Measurements from ENCODE around the gene LASP1NB.
"Not testable (repeated sequence)": the region's sequence is repeated elsewhere in the genome, so short reads cannot be mapped to it uniquely, and the experiment has no call there.

LASP1NB gene

DNA sequence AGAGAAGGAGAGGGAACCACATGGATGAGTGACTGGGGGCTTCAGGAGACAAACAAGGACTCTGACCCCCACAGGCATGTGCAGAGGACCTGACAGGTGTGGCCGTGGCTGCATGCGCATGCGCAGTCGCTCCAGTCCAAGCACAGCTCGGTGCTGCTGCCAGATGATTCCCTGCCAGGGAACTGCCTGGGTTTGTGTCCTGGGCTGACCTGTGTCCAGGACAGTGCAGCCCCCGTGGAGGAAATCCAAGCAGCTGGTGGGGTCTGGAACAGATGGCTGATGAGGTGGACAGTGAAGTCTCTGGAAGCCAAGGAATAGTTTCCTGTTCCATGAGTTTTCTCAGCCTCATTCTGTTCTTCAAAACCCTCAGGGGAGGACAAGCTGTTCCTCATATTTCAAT, 28.2 kb upstream of the LASP1NB start:
- DNase-seq = no peak

GRCh38 chr17:38897671-38898290, 27.6 kb upstream of the LASP1NB start:
- DNase-seq = no peak

GRCh38 chr17:38898291-38898679, 27.1 kb upstream of the LASP1NB start:
- peak; percentile 37 to 41 for DNase-seq

DNA sequence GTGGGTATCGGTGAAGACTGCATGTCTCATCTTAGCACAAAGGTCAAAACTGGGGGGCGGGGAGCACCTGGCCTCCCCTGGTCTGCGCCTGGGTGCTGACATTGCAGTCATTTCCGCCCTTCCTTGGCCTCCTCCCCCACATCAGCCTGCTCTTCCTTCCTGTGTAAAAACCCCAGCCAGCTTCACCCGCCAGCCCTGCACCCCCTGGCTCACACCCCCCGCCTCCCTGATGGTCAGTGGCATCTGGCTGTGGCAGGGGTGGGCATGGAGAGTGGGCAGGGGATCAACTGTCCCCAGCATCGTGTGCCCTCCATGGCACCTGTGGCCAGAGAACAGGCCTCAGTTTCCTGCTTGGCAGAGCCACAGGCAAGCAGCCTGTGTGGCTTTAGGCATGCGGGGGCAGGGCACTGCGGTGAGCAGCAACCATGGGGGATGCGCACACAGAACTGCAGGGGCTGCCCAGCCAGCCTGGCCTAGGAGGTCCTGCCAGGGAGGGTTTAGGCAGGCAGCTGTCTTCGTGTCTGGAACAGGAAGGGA, 26.5 kb upstream of the LASP1NB start:
- DNase-seq = peak; percentile 87 to 88

- DNase-seq = no peak
Measured at GRCh38 chr17:38899421-38899820, 26.0 kb upstream of the LASP1NB start.

DNA sequence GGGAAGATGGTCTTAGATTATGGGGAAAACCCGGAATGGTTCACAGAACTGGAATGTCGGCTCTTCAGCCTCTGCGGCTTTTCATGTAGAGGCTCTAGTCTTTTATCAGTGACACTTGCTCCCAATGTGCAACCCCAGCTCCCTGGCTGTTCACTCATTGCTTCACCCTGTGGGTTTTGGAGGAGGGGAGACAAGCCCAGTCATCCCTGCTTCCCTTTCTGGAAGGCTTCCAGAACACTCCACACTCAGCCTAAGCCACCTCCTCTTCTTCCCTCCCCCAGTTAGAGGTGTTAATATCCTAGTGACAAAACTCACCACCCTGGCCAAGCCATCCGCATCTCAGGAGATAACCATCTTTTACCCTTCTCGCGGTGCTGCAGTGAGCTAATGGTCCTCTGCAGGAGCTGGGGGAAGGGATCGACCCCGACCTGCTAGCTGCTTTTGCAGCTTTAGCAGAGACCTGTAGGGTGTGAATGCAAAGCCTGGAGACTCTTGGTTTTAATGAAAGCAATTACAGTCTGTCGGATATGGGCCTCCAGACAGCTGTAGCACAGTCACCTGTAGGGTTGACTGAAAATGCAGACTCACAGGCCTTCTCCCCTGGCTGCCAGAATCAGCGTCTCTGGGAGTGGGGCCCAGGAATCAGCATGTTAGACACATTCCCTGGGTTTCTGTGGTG, 24.3 kb upstream of the LASP1NB start:
- no peak for DNase-seq

- no peak for DNase-seq
Measured at GRCh38 chr17:38903404-38903803, 22.0 kb upstream of the LASP1NB start.

DNA sequence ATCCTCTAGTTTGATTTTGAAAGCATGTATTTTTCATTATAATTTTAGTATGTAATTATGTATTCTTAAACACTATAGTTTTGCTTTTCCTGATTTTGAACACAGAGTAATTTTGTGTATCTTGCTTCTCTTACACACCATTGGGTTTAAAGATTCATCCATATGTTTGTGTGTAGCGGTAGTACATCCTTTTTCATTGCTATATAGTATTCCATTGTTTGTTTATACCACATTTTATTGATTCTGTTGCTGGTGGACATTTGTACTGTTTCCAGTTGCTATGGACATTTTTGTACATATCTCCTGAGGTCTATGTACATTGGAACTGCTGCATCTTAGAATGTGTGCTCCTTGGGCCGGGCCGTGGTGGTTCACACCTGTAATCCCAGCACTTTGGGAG, 20.5 kb upstream of the LASP1NB start:
- DNase-seq = no peak

- DNase-seq = no peak
Measured at GRCh38 chr17:38905375-38905774, 20.0 kb upstream of the LASP1NB start.

DNA sequence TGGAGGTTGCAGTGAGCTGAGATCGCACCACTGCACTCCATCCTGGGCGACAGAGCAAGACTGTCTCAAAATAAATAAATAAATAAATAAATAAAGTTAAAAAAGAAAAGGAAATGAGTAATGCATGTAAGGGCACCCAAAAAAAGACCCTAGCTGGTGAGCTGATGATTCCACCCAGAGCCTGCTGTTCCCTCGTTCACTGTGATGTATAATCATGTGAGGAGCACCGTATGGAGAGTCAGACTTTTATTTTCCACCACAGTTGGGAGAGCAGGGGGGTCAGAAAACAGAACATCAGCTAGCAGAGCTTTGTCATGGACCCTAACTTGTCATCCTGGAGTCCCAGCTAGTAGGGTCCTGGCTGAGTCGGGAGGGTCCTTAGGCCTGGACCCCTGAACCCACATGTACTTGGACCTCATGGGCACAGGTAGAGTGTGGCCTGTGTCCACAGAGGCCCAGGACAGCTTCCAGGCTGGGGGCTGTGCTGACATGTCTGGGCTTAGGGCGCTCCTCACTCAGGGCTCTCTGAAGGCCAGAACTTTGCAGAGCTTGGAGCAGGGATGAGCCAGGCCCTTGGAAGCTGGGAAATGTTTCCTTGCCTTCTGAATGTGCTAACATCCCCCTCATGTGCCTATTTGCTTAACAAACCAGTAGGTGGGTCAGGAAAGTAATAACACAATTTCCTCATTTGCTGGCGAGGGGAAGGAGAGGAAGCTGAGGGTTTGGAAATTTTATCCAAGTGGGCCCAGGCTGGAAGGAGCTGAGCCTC, 18.8 kb upstream of the LASP1NB start:
- no peak for DNase-seq

GRCh38 chr17:38907930-38908675, 17.3 kb upstream of the LASP1NB start:
- DNase-seq = no peak

GRCh38 chr17:38908676-38909181, 16.7 kb upstream of the LASP1NB start:
- DNase-seq = no peak

DNA sequence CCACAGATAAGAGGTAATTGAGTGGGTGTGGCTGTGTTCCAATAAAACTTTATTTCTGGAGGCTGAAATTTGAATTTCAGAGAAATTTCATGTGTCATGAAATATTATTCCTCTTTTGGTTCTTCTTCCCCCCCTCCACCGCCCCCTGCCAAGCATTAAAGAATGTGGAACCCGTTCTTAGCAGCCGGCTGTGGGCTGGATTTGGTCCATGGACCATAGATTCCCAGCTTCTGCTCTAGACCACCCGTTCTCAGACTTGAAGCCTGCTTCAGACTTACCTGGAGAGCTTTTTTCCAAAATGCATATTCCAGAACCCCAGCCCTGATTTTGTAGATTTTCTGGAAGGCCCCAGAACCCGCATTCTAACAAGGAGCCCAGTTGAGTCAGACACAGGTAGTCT, 15.1 kb upstream of the LASP1NB start:
- no peak for DNase-seq

DNA sequence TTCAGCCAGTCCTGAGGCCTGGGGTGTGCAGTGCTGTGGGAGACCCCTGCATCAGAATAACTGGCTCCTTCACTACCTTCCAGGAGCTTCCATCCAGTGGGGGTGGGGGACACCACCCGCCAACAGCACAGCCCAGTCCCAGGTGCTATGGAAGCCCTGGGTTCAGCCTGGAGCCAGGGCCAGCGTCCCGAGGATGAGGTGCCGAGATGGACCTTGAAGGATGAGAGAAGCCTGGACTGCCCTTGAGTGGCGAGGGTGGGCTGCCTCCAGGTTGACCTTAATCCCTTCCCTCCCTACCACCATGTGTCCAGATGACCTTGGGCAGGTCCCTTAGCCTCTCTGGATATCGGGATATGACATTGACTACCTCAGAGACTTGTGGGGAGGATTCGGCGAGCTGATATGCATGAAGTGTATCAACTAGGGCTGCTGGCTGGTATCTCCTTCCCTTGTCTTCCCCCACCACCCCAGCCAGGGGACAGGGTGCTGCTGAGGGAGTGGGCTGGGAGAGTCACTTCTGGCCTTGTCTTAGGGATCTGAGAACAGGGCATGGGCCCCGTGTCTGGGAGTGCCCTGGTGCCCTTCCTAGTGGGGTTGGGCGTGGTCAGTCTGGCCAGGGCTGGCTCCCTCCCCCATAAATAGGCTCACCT, 14.2 kb upstream of the LASP1NB start:
- no peak for DNase-seq

GRCh38 chr17:38911731-38912081, 13.7 kb upstream of the LASP1NB start:
- DNase-seq = not testable (repeated sequence)

- no peak for DNase-seq
Measured at GRCh38 chr17:38912221-38912813, 13.1 kb upstream of the LASP1NB start.

DNA sequence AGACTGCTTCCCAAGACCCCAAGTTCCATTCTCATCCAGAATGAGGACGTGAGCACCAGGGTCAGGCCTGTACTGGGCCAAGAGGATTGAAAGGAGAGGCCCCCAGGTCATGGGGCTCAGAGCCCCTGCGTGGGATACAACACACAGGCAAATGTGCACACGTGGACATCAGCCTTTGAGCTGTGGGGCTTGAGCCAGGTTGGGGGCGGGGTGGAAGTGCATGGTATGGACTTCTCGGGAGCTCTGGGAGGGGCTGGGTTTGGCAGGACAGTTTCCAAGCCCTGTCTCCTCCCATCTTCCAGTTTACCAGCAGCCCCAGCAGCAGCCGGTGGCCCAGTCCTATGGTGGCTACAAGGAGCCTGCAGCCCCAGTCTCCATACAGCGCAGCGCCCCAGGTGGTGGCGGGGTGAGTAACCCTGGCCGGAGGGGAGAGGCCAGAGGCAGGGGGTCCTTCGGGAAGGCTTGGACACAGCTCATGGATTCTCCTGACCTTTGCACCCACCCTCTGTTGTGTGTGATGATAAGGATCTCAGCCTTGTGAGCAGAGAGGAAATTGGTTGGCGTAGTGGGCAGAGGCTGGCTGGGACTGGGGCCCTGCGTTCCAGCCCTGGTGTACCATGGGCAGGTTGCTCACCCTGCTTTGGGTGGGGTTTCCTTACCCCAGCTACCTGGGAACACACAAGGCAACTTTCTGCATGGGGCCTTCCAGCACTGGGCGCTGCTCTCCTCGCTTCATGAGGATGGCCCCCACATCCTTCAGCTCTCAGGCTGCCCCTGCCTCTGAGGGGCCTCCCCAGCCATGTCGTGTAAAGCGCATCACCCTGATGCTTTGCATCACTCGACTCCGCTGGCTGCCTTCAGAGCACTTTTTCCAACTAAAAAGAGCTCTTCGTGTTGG, 10.4 kb upstream of the LASP1NB start:
- no peak for DNase-seq

DNA sequence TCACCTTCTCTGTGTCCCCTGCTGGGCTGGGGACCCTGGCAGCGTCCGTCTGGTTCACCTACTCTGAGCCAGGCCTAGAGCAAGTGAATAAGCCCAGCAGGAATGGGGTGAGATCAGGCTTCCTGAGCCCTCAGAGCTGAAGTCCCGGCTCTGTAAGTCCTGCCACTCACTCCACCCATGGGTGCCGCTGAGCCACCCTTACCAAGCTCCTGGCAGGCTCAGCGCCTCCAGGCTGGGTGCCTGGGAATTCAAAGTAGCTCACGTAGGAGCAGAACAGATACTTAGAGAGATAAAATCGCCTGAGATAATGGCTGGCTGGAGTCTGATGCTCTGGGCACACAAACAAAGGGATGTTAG, 9.8 kb upstream of the LASP1NB start:
- DNase-seq = no peak

DNA sequence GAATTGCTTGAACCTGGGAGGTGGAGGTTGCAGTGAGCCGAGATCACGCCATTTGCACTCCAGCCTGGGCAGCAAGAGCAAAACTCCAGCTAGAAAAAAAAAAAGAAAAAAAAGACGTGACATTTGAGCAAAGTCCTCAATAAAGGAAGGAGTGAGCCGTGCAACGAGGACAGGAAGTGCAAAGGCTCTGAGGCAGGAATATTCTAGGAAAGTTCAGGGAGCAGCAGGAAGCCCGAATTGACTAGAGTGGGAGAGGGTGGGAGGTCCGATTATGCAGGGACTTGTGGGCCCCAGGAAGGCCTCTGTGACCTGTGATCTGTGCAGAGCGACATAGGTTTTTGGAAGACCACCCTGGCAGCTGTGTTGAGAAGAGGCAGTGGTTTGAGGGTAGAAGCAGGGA, 8.6 kb upstream of the LASP1NB start:
- no peak for DNase-seq

DNA sequence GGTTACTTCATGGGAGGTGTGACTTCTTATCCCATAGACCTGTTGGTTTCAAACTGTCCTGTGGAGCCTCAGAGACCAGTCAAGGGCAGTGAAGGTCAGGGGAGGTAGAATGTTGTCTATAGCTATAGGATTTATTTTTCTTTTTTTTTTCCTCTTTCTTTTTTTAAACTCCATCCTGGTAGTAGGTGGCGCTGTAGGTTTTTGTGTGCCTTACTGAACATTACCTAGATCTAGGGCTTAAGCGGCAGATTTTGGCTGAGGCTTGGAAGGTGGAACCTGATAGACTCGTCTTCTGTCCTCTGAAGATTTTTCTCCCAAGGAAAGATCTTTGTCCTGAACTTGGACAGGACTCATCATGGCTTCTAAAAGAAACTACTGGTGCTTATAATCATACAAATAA, 8.2 kb upstream of the LASP1NB start:
- no peak for DNase-seq
